H9 (cell line): ENCODE results near the gene SLC23A2. TPM values are rescaled to one million over a fixed set of nuclear protein-coding genes. Genes with fewer than 3 reads are reported as not detected.

Experiments used
- DNase-seq: peaks from one replicate; pipeline ENCODE4 v3.0.0-alpha.2; 2017
- H2AFZ ChIP-seq: one replicate; pipeline ENCODE4 v1.6.1; 2013; ENCODE audit warnings: mild to moderate bottlenecking, low read length, control low read depth, moderate library complexity
- H2AK5ac ChIP-seq: 2 replicates; pipeline ENCODE4 v1.6.1; 2013; ENCODE audit warnings: low read length, control low read depth, mixed read lengths; ENCODE audit not compliant: insufficient read length
- H2BK120ac ChIP-seq: one replicate; pipeline ENCODE4 v1.6.1; 2013; ENCODE audit warnings: low read depth, mild to moderate bottlenecking, low read length, control low read depth, inconsistent platforms; ENCODE audit not compliant: poor library complexity, severe bottlenecking
- H2BK12ac ChIP-seq: 2 replicates; pipeline ENCODE4 v1.6.1; 2013; ENCODE audit warnings: low read length, control low read depth, mixed read lengths, low read depth; ENCODE audit not compliant: insufficient read length
- H2BK15ac ChIP-seq: 2 replicates; pipeline ENCODE4 v1.6.1; 2013; ENCODE audit warnings: low read depth, low read length, control low read depth
- H2BK20ac ChIP-seq: one replicate; pipeline ENCODE4 v1.6.1; 2013; ENCODE audit warnings: low read depth, mild to moderate bottlenecking, low read length, control low read depth, inconsistent platforms; ENCODE audit not compliant: poor library complexity, severe bottlenecking
- H2BK5ac ChIP-seq: 2 replicates; pipeline ENCODE4 v1.6.1; 2013; ENCODE audit warnings: low read length, control low read depth, mixed read lengths; ENCODE audit not compliant: insufficient read length
- H3K14ac ChIP-seq: 2 replicates; pipeline ENCODE4 v1.6.1; 2013; ENCODE audit warnings: low read length, control low read depth; ENCODE audit not compliant: insufficient read depth
- H3K18ac ChIP-seq: 2 replicates; pipeline ENCODE4 v1.6.1; 2013; ENCODE audit warnings: low read depth, mild to moderate bottlenecking, mixed read lengths, low read length, control low read depth; ENCODE audit not compliant: insufficient read length
- H3K23ac ChIP-seq: 2 replicates; pipeline ENCODE4 v1.6.1; 2013; ENCODE audit warnings: low read length, control low read depth, mixed read lengths, low read depth; ENCODE audit not compliant: insufficient read length
- H3K23me2 ChIP-seq: 2 replicates; pipeline ENCODE4 v1.6.1; 2013; ENCODE audit warnings: low read depth, mild to moderate bottlenecking, mixed read lengths, low read length, control low read depth; ENCODE audit not compliant: insufficient read length, poor library complexity, severe bottlenecking
- H3K27ac ChIP-seq: 2 replicates; pipeline ENCODE4 v1.5.1; 2013; ENCODE audit warnings: low read length, control low read depth, mixed read lengths, low read depth; ENCODE audit not compliant: insufficient read length
- H3K27me3 ChIP-seq: 2 replicates; pipeline ENCODE4 v1.6.1; 2013; ENCODE audit warnings: low read length, control low read depth, inconsistent platforms; ENCODE audit not compliant: insufficient read depth
- H3K4ac ChIP-seq: 2 replicates; pipeline ENCODE4 v1.6.1; 2013; ENCODE audit warnings: low read depth, mild to moderate bottlenecking, control low read depth, inconsistent platforms, low read length, moderate library complexity
- H3K4me1 ChIP-seq: 2 replicates; pipeline ENCODE4 v1.6.1; 2013; ENCODE audit warnings: low read length, control low read depth, inconsistent platforms; ENCODE audit not compliant: insufficient read depth
- H3K4me2 ChIP-seq: 2 replicates; pipeline ENCODE4 v1.6.1; 2013; ENCODE audit warnings: low read length, control low read depth, mixed read lengths; ENCODE audit not compliant: insufficient read length, insufficient read depth
- H3K56ac ChIP-seq: 2 replicates; pipeline ENCODE4 v1.6.1; 2013; ENCODE audit warnings: low read depth, mild to moderate bottlenecking, mixed read lengths, low read length, control low read depth; ENCODE audit not compliant: insufficient read length
- H3K79me1 ChIP-seq: 2 replicates; pipeline ENCODE4 v1.6.1; 2013; ENCODE audit warnings: low read depth, mild to moderate bottlenecking, moderate library complexity, low read length, control low read depth, inconsistent platforms; ENCODE audit not compliant: insufficient read depth, poor library complexity, severe bottlenecking
- H3K79me2 ChIP-seq: 2 replicates; pipeline ENCODE4 v1.6.1; 2013; ENCODE audit warnings: low read length, control low read depth, inconsistent platforms; ENCODE audit not compliant: insufficient read depth
- H3K9ac ChIP-seq: 2 replicates; pipeline ENCODE4 v1.6.1; 2013; ENCODE audit warnings: low read length, control low read depth, mixed read lengths; ENCODE audit not compliant: insufficient read length; ENCODE audit errors: extremely low read depth
- H3K9me3 ChIP-seq: one replicate; pipeline ENCODE4 v1.6.1; 2013; ENCODE audit warnings: low read depth, low read length, inconsistent platforms; ENCODE audit not compliant: control insufficient read depth
- H3T11ph ChIP-seq: one replicate; pipeline ENCODE4 v1.6.1; 2013; ENCODE audit warnings: mild to moderate bottlenecking, low read length, control low read depth, inconsistent platforms
- H4K20me1 ChIP-seq: one replicate; pipeline ENCODE4 v1.6.1; 2013; ENCODE audit not compliant: control insufficient read depth, insufficient read length, insufficient read depth
- H4K5ac ChIP-seq: 2 replicates; pipeline ENCODE4 v1.6.1; 2013; ENCODE audit warnings: low read depth, mild to moderate bottlenecking, mixed read lengths, low read length, control low read depth; ENCODE audit not compliant: insufficient read length
- H4K8ac ChIP-seq: replicated peaks from 2 replicates; pipeline ENCODE4 v1.6.1; 2013; ENCODE audit warnings: low read length, control low read depth, mixed read lengths, low read depth; ENCODE audit not compliant: insufficient read length
- H4K91ac ChIP-seq: 2 replicates; pipeline ENCODE4 v1.6.1; 2013; ENCODE audit warnings: low read depth, mild to moderate bottlenecking, moderate library complexity, mixed read lengths, low read length, control low read depth; ENCODE audit not compliant: insufficient read length
- H3K27ac Mint-ChIP-seq, 3 experiments: 2 replicates in 2 of 3; 3 replicates in 1 of 3; pipeline ENCODE4 v1.8.0; 2020 to 2021; ENCODE audit warnings: mixed read lengths in 3 of 3, mild to moderate bottlenecking in 1 of 3, moderate library complexity in 1 of 3
- H3K27me3 Mint-ChIP-seq: 2 replicates; pipeline ENCODE4 v1.8.0; 2021; ENCODE audit warnings: low read depth, mild to moderate bottlenecking, moderate library complexity, mixed read lengths
- H3K36me3 Mint-ChIP-seq, 3 experiments: 2 replicates in 2 of 3; 3 replicates in 1 of 3; pipeline ENCODE4 v1.8.0; 2020 to 2021; ENCODE audit warnings: low read depth in 3 of 3, mixed read lengths in 3 of 3; ENCODE audit not compliant: insufficient read depth in 1 of 3
- H3K4me1 Mint-ChIP-seq, 2 experiments: 2 replicates each; pipeline ENCODE4 v1.8.0; 2020; ENCODE audit warnings: mixed read lengths in 2 of 2
- H3K4me3 Mint-ChIP-seq, 2 experiments: 2 replicates in 1 of 2; 3 replicates in 1 of 2; pipeline ENCODE4 v1.8.0; 2020 to 2021; ENCODE audit warnings: mild to moderate bottlenecking in 2 of 2, mixed read lengths in 2 of 2, moderate library complexity in 1 of 2
- H3K9me3 Mint-ChIP-seq, 2 experiments: 2 replicates in 1 of 2; 3 replicates in 1 of 2; pipeline ENCODE4 v1.8.0; 2020; ENCODE audit warnings: mild to moderate bottlenecking in 2 of 2, mixed read lengths in 2 of 2, moderate library complexity in 1 of 2
- WGBS: extraction: QIAGEN DNeasy Blood & Tissue Kit; methylation state at CpG from one replicate; pipeline ENCODE4 v1.1.7; 2013; ENCODE audit warnings: missing lambda C conversion rate, low lambda C conversion rate, mixed read lengths; ENCODE audit not compliant: insufficient read length; ENCODE audit errors: extremely low coverage; 5-methylcytosine and 5-hydroxymethylcytosine counted together
- total RNA-seq: library from RNA; stranded (reverse); gene quantifications from 2 replicates; pipeline ENCODE4 v1.2.1, GENCODE V29; 2021
- TF ChIP-seq, protein P1 (sequence below): fragments of 200-600 bp; sonication (generic); conservative IDR thresholded peaks from 3 replicates; pipeline ENCODE4 v1.8.0; 2021; ENCODE audit warnings: antibody characterized with exemption, mild to moderate bottlenecking

SLC23A2 gene
- total RNA-seq, 1 experiment from 2014 or later, result 16.5 TPM

- H2BK120ac ChIP-seq, result no peak overlapping the region
- H3K36me3 Mint-ChIP-seq, result no peaks in the 10 kb centered on the region; a peak in 2 of 7 replicates
- no peak overlapping the region for H2AK5ac ChIP-seq
- H2AFZ ChIP-seq, result no peak overlapping the region
- no peaks in the 10 kb centered on the region for H3K9me3 ChIP-seq
- H3K27ac ChIP-seq, result no peak overlapping the region
- no peaks in the 10 kb centered on the region for H4K20me1 ChIP-seq
- H3K14ac ChIP-seq, result no peak overlapping the region
- TF ChIP-seq, protein P1, sequence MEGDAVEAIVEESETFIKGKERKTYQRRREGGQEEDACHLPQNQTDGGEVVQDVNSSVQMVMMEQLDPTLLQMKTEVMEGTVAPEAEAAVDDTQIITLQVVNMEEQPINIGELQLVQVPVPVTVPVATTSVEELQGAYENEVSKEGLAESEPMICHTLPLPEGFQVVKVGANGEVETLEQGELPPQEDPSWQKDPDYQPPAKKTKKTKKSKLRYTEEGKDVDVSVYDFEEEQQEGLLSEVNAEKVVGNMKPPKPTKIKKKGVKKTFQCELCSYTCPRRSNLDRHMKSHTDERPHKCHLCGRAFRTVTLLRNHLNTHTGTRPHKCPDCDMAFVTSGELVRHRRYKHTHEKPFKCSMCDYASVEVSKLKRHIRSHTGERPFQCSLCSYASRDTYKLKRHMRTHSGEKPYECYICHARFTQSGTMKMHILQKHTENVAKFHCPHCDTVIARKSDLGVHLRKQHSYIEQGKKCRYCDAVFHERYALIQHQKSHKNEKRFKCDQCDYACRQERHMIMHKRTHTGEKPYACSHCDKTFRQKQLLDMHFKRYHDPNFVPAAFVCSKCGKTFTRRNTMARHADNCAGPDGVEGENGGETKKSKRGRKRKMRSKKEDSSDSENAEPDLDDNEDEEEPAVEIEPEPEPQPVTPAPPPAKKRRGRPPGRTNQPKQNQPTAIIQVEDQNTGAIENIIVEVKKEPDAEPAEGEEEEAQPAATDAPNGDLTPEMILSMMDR, result no peak
- H3K23ac ChIP-seq, result no peak overlapping the region
- no peak overlapping the region for H3K4me2 ChIP-seq
- H3K27me3 Mint-ChIP-seq, result peaks cover 19% of the 10 kb centered on the region
- DNase-seq, result no peak
- H2BK12ac ChIP-seq, result no peak overlapping the region
- peaks cover 11% of the 10 kb centered on the region in 2 experiments for H3K4me1 Mint-ChIP-seq
- H2BK20ac ChIP-seq, result no peak overlapping the region
- H3K56ac ChIP-seq, result no peak overlapping the region
- no peak overlapping the region for H3K4me3 Mint-ChIP-seq
- H4K8ac ChIP-seq, result no peak overlapping the region
- no peak overlapping the region for H3K18ac ChIP-seq
- no peak overlapping the region for H4K5ac ChIP-seq
- no peak overlapping the region for H4K91ac ChIP-seq
- H3K27me3 ChIP-seq, result no peaks in the 10 kb centered on the region
- H3K27ac Mint-ChIP-seq, result no peak overlapping the region
- no peaks in the 10 kb centered on the region for H3K79me1 ChIP-seq
- no peak overlapping the region for H3K9ac ChIP-seq
- H3K23me2 ChIP-seq, result no peaks in the 10 kb centered on the region
- no peaks in the 10 kb centered on the region for H3K79me2 ChIP-seq
- WGBS, result no CpG with 5 or more reads among the region's 16 CpGs
- no peak overlapping the region for H3T11ph ChIP-seq
- H3K4ac ChIP-seq, result no peak overlapping the region
- H2BK15ac ChIP-seq, result no peak overlapping the region
- no peaks in the 10 kb centered on the region for H3K4me1 ChIP-seq
- 0 out of 5 replicates have a peak, but pooled peaks cover 0 to 3% of the 10 kb centered on the region in 2 experiments for H3K9me3 Mint-ChIP-seq
- H2BK5ac ChIP-seq, result no peak overlapping the region
Measured at GRCh38 chr20:4835244-4836177, 165.8 kb downstream of the SLC23A2 start.
